ENCODE measurements around the gene CBY3. TPM values are rescaled to one million over a fixed set of nuclear protein-coding genes. Genes with fewer than 3 reads are reported as not detected.
A peak's percentile ranks its signal among the peaks of the same experiment; 100 is the strongest.
"Not testable (repeated sequence)": the region's sequence is repeated elsewhere in the genome, so short reads cannot be mapped to it uniquely, and the experiment has no call there.

CBY3 gene
- polyA plus RNA-seq, 1 of the 3 experiments (the other 2 are of a cell fraction) = not detected

GRCh38 chr5:179641745-179642144 is 39.1 kb downstream of the CBY3 start:
- H3K79me2 ChIP-seq (ENCODE audit: insufficient read depth); H3K9ac ChIP-seq; DNase-seq; H3K9me3 ChIP-seq; POLR2A ChIA-PET; H3K27ac ChIP-seq (ENCODE audit: low read depth in 2 of 2, low read length in 1 of 2); H3F3A ChIP-seq (replicated peaks; ENCODE audit: insufficient read depth); H3K4me3 ChIP-seq (ENCODE audit: low read depth in 2 of 2, low read length in 1 of 2); CTCF ChIA-PET; H3K36me3 ChIP-seq (replicated peaks in 1 of 2; ENCODE audit: control insufficient read depth in 1 of 2, insufficient read depth in 2 of 2, low read length in 1 of 2); H3K4me2 ChIP-seq; H2AFZ ChIP-seq (ENCODE audit: low read depth); H3K9me2 ChIP-seq; H3K27me3 ChIP-seq (ENCODE audit: insufficient read depth); H3K4me1 ChIP-seq (ENCODE audit: control insufficient read depth in 1 of 2, insufficient read depth in 2 of 2, low read depth in 1 of 2, low read length in 1 of 2); H4K20me1 ChIP-seq (ENCODE audit: insufficient read depth): not testable (repeated sequence)
- WGBS (ENCODE audit: low lambda C conversion rate) = no CpG with 5 or more reads among the region's 4 CpGs

DNA sequence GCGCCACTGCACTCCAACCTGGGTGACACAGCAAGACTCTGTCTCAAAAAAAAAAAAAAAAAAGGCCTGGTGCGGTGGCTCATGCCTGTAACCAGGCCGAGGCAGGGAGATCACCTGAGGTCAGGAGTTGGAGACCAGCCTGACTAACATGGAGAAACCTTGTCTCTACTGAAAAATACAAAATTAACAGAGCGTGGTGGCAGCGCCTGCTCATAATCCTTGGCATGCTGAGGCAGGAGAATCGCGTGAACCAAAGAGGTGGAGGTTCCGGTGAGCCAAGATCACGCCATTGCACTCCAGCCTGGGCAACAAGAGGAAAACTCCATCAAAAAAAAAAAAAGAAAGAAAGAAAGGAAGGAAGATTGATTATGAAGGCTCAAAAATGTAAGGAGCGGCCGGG is 41.5 kb downstream of the CBY3 start:
- H3K9me2 ChIP-seq; H3F3A ChIP-seq (replicated peaks; ENCODE audit: insufficient read depth); H3K9ac ChIP-seq; H3K79me2 ChIP-seq (ENCODE audit: insufficient read depth); H3K4me2 ChIP-seq; H3K36me3 ChIP-seq (replicated peaks in 1 of 2; ENCODE audit: control insufficient read depth in 1 of 2, insufficient read depth in 2 of 2, low read length in 1 of 2); H3K4me1 ChIP-seq (ENCODE audit: control insufficient read depth in 1 of 2, insufficient read depth in 2 of 2, low read depth in 1 of 2, low read length in 1 of 2); DNase-seq; H3K27me3 ChIP-seq (ENCODE audit: insufficient read depth); H3K4me3 ChIP-seq (ENCODE audit: low read depth in 2 of 2, low read length in 1 of 2); H2AFZ ChIP-seq (ENCODE audit: low read depth); H3K9me3 ChIP-seq; H3K27ac ChIP-seq (ENCODE audit: low read depth in 2 of 2, low read length in 1 of 2); H4K20me1 ChIP-seq (ENCODE audit: insufficient read depth): not testable (repeated sequence)
- WGBS (ENCODE audit: low lambda C conversion rate) = 93% methylated on average over 11 of the region's 11 CpGs
- POLR2A ChIA-PET = interaction anchor here (0.7 kb wide), 1 partner anchor 26 kb away, joined by 4 read pairs; no protein-coding TSS in a partner anchor
- CTCF ChIA-PET = interaction anchor here (1.9 kb wide), 1 partner anchor 17 kb away, joined by 6 read pairs; no protein-coding TSS in a partner anchor

GRCh38 chr5:179634370-179635172 is 46.3 kb downstream of the CBY3 start:
- H3K79me2 ChIP-seq (ENCODE audit: insufficient read depth) = peaks cover 11% of the 10 kb centered on the region; the same call in 1 of the 2 replicates
- H2AFZ ChIP-seq (ENCODE audit: low read depth); H3F3A ChIP-seq (replicated peaks; ENCODE audit: insufficient read depth); H3K27ac ChIP-seq (ENCODE audit: low read depth in 2 of 2, low read length in 1 of 2); H4K20me1 ChIP-seq (ENCODE audit: insufficient read depth); H3K4me3 ChIP-seq (ENCODE audit: low read depth in 2 of 2, low read length in 1 of 2); H3K27me3 ChIP-seq (ENCODE audit: insufficient read depth); H3K36me3 ChIP-seq (replicated peaks in 1 of 2; ENCODE audit: control insufficient read depth in 1 of 2, insufficient read depth in 2 of 2, low read length in 1 of 2); POLR2A ChIA-PET; H3K9me2 ChIP-seq; DNase-seq; H3K9me3 ChIP-seq; H3K4me1 ChIP-seq (ENCODE audit: control insufficient read depth in 1 of 2, insufficient read depth in 2 of 2, low read depth in 1 of 2, low read length in 1 of 2); H3K9ac ChIP-seq; H3K4me2 ChIP-seq; CTCF ChIA-PET: not testable (repeated sequence)
- WGBS (ENCODE audit: low lambda C conversion rate) = 59% methylated on average over 3 of the region's 49 CpGs

DNA sequence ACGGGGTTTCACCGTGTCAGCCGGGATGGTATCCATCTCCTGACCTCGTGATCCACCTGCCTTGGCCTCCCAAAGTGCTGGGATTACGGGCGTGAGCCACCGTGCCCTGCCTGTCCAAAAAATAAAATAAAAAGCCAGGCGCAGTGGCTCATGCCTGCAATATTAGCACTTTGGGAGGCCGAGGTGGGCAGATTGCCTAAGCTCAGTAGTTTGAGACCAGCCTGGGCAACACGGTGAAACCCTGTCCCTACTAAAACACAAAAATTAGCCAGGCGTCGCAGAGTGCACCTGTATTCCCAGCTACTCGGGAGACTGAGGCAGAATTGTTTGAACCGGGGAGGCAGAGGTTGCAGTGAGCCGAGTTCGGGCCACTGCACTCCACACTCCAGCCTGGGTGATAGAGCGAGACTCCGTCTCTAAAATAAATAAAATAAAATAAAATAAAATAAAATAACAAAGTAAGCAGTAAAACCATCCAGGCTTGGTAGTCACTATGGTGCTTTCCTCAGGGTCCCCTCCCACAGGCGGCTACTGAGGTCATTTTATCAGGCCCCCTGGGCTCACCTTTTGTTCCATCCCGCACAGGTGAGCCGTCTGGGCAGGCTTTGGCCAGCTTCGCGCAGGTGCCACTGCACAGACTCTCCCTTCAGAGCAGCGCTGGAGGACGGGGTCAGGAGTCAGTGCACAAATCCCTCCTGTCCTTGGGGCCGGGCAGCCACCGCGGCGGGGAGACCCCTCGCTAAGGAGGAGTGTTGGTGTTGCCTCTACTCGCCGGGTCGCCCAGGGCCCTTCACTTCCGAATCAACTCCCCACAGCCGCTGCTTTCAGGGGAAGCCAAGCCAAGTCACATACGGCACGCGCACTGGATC is 47.1 kb downstream of the CBY3 start:
- not testable (repeated sequence) for H3K9ac ChIP-seq; H4K20me1 ChIP-seq (ENCODE audit: insufficient read depth); H2AFZ ChIP-seq (ENCODE audit: low read depth); H3K36me3 ChIP-seq (replicated peaks in 1 of 2; ENCODE audit: control insufficient read depth in 1 of 2, insufficient read depth in 2 of 2, low read length in 1 of 2); H3F3A ChIP-seq (replicated peaks; ENCODE audit: insufficient read depth); DNase-seq; H3K27ac ChIP-seq (ENCODE audit: low read depth in 2 of 2, low read length in 1 of 2); H3K27me3 ChIP-seq (ENCODE audit: insufficient read depth); H3K9me3 ChIP-seq; H3K4me1 ChIP-seq (ENCODE audit: control insufficient read depth in 1 of 2, insufficient read depth in 2 of 2, low read depth in 1 of 2, low read length in 1 of 2); H3K9me2 ChIP-seq
- WGBS (ENCODE audit: low lambda C conversion rate) = 76% methylated on average over 19 of the region's 38 CpGs
- ChIA-PET POLR2A (interaction anchor here (0.6 to 1.1 kb wide), 2 partner anchors 10 to 28 kb away, joined by 4 to 5 read pairs; partner anchors contain the start of gene HNRNPH1), CTCF (interaction anchor here (0.8 to 1.8 kb wide), 2 partner anchors 11 to 48 kb away, joined by 3 to 9 read pairs; partner anchors contain the start of gene HNRNPH1)
- Histone ChIP-seq H3K79me2 (ENCODE audit: insufficient read depth) (peaks cover 11% of the 10 kb centered on the region; the same call in 1 of the 2 replicates), H3K4me2 (peak overlapping the region; percentile 59; the same call in 1 of the 2 replicates), H3K4me3 (ENCODE audit: low read depth in 2 of 2, low read length in 1 of 2) (peak overlapping the region in 1 of 2 experiments; percentile 23; a peak in 2 of 4 replicates)

Small RNAs within 50 kb of the gene (small RNA-seq; reads per million reads assigned to genes)
- gene RF00017 = 0 reads per million in 7 experiments

Other genes starting within 250 kb of the CBY3 start
- gene RUFY1, start 130.5 kb downstream of the CBY3 start, polyA plus RNA-seq (2012; rRNA removed) = 30.3 and 31.5 TPM in 2 replicates
- 192 and 197 TPM in 2 replicates for gene HNRNPH1, start 57.4 kb downstream of the CBY3 start, polyA plus RNA-seq (2012; rRNA removed)
- 142 and 215 TPM in 2 replicates for gene CANX, start 17.9 kb upstream of the CBY3 start, polyA plus RNA-seq (2012; rRNA removed)
- 4.4 and 8.1 TPM in 2 replicates for gene MAML1, start 51.8 kb upstream of the CBY3 start, polyA plus RNA-seq (2012; rRNA removed)
- gene LTC4S, start 113.0 kb upstream of the CBY3 start, polyA plus RNA-seq (2012; rRNA removed) = 0.34 and 0.43 TPM in 2 replicates
- 174 and 190 TPM in 2 replicates for gene MGAT4B, start 125.8 kb upstream of the CBY3 start, polyA plus RNA-seq (2012; rRNA removed)
- 181 and 185 TPM in 2 replicates for gene SQSTM1, start 139.9 kb upstream of the CBY3 start, polyA plus RNA-seq (2012; rRNA removed)
- 32.8 and 34.9 TPM in 2 replicates for gene MRNIP, start 177.8 kb upstream of the CBY3 start, polyA plus RNA-seq (2012; rRNA removed)
- 75.6 and 76.1 TPM in 2 replicates for gene TBC1D9B, start 226.9 kb upstream of the CBY3 start, polyA plus RNA-seq (2012; rRNA removed)